K562 (cell line): ENCODE results near the gene FAM227B.

Experiments used
- CHD2 ChIP-seq: IDR thresholded peaks from 2 replicates; pipeline ENCODE4 v1.6.1; 2011; ENCODE audit warnings: low read depth, low read length
- TF ChIP-seq, protein P1 (sequence below): fragments of 250-450 bp; sonication (Bioruptor Pico); IDR thresholded peaks from 2 replicates; pipeline ENCODE4 v1.5.0; 2021

DNA sequence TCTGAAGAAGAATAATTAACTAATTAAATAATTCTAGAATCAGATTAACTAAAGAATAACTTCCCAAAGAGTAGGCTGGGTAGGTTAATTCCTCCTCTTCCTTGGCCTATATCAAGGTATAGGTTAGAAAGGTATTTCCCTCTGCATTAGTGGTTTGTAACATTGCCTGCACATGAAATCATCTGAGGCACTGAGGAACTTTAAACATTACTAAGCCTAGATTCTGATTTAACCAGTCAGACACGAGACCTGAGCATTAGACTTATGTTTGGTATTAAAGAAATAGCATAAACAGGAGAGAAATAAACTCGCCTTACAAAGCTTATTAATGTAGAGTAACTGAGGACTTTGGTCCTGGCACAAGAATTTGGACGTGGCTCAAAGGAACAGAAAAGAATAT is 113.4 kb downstream of the FAM227B start:
- no peak for TF ChIP-seq CHD2
- TF ChIP-seq, protein P1, sequence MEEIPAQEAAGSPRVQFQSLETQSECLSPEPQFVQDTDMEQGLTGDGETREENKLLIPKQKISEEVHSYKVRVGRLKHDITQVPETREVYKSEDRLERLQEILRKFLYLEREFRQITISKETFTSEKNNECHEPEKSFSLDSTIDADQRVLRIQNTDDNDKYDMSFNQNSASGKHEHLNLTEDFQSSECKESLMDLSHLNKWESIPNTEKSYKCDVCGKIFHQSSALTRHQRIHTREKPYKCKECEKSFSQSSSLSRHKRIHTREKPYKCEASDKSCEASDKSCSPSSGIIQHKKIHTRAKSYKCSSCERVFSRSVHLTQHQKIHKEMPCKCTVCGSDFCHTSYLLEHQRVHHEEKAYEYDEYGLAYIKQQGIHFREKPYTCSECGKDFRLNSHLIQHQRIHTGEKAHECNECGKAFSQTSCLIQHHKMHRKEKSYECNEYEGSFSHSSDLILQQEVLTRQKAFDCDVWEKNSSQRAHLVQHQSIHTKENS (CRISPR knock-in tag): no peak
